ENCODE data around the gene BAZ2B.

DNA sequence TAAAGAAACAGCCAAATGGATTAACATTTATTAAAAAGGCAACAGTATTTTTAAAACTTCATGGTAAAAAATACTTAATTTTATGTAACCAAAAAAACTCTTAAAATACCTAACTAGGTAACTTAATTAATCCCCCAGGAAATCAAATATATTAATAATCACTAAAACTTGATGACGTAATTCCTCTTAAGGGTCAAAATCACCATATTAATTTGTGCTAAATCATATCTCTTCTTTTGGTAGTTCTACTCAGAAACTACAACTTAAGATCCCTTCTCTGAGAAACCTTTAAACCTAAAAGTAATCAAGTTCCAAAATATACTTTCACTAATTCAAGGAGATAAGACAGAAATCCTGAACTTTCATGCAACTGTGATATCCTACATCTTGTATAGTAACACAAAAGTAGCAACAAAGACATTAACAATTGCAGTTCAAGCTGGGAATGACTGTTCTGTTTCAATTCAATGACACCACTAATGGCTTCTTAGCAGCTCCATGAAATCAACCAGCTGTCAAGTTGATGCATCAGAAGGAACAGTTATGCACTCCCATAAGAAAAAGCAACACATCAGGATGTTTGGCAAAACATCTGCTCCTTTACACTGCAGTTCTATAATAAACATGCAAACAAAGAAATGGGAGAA lies 4.0 kb downstream of the BAZ2B start:
- TF ChIP-seq, protein P1, sequence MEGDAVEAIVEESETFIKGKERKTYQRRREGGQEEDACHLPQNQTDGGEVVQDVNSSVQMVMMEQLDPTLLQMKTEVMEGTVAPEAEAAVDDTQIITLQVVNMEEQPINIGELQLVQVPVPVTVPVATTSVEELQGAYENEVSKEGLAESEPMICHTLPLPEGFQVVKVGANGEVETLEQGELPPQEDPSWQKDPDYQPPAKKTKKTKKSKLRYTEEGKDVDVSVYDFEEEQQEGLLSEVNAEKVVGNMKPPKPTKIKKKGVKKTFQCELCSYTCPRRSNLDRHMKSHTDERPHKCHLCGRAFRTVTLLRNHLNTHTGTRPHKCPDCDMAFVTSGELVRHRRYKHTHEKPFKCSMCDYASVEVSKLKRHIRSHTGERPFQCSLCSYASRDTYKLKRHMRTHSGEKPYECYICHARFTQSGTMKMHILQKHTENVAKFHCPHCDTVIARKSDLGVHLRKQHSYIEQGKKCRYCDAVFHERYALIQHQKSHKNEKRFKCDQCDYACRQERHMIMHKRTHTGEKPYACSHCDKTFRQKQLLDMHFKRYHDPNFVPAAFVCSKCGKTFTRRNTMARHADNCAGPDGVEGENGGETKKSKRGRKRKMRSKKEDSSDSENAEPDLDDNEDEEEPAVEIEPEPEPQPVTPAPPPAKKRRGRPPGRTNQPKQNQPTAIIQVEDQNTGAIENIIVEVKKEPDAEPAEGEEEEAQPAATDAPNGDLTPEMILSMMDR (IDR thresholded peaks at IDR 0.05) = no peak
- TF ChIP-seq, protein P2, sequence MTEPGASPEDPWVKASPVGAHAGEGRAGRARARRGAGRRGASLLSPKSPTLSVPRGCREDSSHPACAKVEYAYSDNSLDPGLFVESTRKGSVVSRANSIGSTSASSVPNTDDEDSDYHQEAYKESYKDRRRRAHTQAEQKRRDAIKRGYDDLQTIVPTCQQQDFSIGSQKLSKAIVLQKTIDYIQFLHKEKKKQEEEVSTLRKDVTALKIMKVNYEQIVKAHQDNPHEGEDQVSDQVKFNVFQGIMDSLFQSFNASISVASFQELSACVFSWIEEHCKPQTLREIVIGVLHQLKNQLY (CRISPR knock-in tag; IDR thresholded peaks at IDR 0.05) = no peak
- no peak for TF ChIP-seq MYBL2 (CRISPR knock-in tag; IDR thresholded peaks at IDR 0.05)
- TF ChIP-seq ZBTB21 (CRISPR knock-in tag; IDR thresholded peaks at IDR 0.05; ENCODE audit: borderline replicate concordance) = no peak
- TF ChIP-seq, protein P3, sequence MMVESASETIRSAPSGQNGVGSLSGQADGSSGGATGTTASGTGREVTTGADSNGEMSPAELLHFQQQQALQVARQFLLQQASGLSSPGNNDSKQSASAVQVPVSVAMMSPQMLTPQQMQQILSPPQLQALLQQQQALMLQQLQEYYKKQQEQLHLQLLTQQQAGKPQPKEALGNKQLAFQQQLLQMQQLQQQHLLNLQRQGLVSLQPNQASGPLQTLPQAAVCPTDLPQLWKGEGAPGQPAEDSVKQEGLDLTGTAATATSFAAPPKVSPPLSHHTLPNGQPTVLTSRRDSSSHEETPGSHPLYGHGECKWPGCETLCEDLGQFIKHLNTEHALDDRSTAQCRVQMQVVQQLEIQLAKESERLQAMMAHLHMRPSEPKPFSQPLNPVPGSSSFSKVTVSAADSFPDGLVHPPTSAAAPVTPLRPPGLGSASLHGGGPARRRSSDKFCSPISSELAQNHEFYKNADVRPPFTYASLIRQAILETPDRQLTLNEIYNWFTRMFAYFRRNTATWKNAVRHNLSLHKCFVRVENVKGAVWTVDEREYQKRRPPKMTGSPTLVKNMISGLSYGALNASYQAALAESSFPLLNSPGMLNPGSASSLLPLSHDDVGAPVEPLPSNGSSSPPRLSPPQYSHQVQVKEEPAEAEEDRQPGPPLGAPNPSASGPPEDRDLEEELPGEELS (CRISPR knock-in tag; IDR thresholded peaks at IDR 0.05) = no peak
- TF ChIP-seq SP1 (CRISPR knock-in tag; conservative IDR thresholded peaks at IDR 0.05) = no peak
- TF ChIP-seq, protein P4, sequence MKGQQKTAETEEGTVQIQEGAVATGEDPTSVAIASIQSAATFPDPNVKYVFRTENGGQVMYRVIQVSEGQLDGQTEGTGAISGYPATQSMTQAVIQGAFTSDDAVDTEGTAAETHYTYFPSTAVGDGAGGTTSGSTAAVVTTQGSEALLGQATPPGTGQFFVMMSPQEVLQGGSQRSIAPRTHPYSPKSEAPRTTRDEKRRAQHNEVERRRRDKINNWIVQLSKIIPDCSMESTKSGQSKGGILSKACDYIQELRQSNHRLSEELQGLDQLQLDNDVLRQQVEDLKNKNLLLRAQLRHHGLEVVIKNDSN (CRISPR knock-in tag; IDR thresholded peaks at IDR 0.05) = no peak
- no peak for TF ChIP-seq CBFB (CRISPR knock-in tag; IDR thresholded peaks at IDR 0.05; ENCODE audit: low read depth)
- no peak for TF ChIP-seq MXD4 (CRISPR knock-in tag; IDR thresholded peaks at IDR 0.05; ENCODE audit: borderline replicate concordance)
- no peak for TF ChIP-seq TEAD4 (CRISPR knock-in tag; IDR thresholded peaks at IDR 0.05)
- TF ChIP-seq, protein P5, sequence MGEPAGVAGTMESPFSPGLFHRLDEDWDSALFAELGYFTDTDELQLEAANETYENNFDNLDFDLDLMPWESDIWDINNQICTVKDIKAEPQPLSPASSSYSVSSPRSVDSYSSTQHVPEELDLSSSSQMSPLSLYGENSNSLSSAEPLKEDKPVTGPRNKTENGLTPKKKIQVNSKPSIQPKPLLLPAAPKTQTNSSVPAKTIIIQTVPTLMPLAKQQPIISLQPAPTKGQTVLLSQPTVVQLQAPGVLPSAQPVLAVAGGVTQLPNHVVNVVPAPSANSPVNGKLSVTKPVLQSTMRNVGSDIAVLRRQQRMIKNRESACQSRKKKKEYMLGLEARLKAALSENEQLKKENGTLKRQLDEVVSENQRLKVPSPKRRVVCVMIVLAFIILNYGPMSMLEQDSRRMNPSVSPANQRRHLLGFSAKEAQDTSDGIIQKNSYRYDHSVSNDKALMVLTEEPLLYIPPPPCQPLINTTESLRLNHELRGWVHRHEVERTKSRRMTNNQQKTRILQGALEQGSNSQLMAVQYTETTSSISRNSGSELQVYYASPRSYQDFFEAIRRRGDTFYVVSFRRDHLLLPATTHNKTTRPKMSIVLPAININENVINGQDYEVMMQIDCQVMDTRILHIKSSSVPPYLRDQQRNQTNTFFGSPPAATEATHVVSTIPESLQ (CRISPR knock-in tag; IDR thresholded peaks at IDR 0.05) = no peak
- TF ChIP-seq NR3C1 (CRISPR knock-in tag; conservative IDR thresholded peaks at IDR 0.05; ENCODE audit: low read depth) = no peak
- TF ChIP-seq, protein P6, sequence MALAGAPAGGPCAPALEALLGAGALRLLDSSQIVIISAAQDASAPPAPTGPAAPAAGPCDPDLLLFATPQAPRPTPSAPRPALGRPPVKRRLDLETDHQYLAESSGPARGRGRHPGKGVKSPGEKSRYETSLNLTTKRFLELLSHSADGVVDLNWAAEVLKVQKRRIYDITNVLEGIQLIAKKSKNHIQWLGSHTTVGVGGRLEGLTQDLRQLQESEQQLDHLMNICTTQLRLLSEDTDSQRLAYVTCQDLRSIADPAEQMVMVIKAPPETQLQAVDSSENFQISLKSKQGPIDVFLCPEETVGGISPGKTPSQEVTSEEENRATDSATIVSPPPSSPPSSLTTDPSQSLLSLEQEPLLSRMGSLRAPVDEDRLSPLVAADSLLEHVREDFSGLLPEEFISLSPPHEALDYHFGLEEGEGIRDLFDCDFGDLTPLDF (CRISPR knock-in tag; IDR thresholded peaks at IDR 0.05) = no peak

Measured in WTC11 (cell line).